HUES64 (cell line): ENCODE measurements around the gene ROPN1L.

ENCODE experiments used
- H3K27ac ChIP-seq: 2 replicates; pipeline ENCODE4 v1.7.0; 2013; ENCODE audit warnings: low read depth, low read length, inconsistent platforms
- H3K27me3 ChIP-seq: 2 replicates; pipeline ENCODE4 v1.6.1; 2013; ENCODE audit warnings: mild to moderate bottlenecking, low read length; ENCODE audit not compliant: insufficient read depth
- H3K36me3 ChIP-seq: 2 replicates; pipeline ENCODE4 v1.6.1; 2013; ENCODE audit warnings: mild to moderate bottlenecking, low read length; ENCODE audit not compliant: insufficient read depth
- H3K4me1 ChIP-seq: 2 replicates; pipeline ENCODE4 v1.6.1; 2013; ENCODE audit warnings: mild to moderate bottlenecking, low read length, moderate library complexity; ENCODE audit not compliant: insufficient read depth
- H3K4me3 ChIP-seq: 2 replicates; pipeline ENCODE4 v1.5.1; 2013; ENCODE audit warnings: mild to moderate bottlenecking, low read length, moderate library complexity
- H3K9ac ChIP-seq: 2 replicates; pipeline ENCODE4 v1.6.1; 2013; ENCODE audit warnings: mild to moderate bottlenecking, low read depth, low read length
- H3K9me3 ChIP-seq: 2 replicates; pipeline ENCODE4 v1.6.1; 2013; ENCODE audit warnings: low read depth, low read length; ENCODE audit not compliant: insufficient read depth
- WGBS: fragments of 150-250, 120-280 bp; methylation state at CpG from one replicate; pipeline ENCODE4 v1.1.7; 2013; ENCODE audit warnings: missing lambda C conversion rate; 5-methylcytosine and 5-hydroxymethylcytosine counted together

Gene ROPN1L

GRCh38 chr5:10469253-10470050 lies 27.8 kb downstream of the ROPN1L start:
- 92% methylated on average over 7 of the region's 8 CpGs for WGBS
- Histone ChIP-seq H3K9ac (no peak overlapping the region), H3K9me3 (no peaks in the 10 kb centered on the region), H3K4me3 (no peak overlapping the region), H3K27ac (no peak overlapping the region), H3K27me3 (no peaks in the 10 kb centered on the region), H3K36me3 (no peaks in the 10 kb centered on the region), H3K4me1 (peaks cover 16% of the 10 kb centered on the region)

- 93% methylated on average over 10 of the region's 10 CpGs for WGBS
- no peaks in the 10 kb centered on the region for H3K27me3 ChIP-seq
- no peaks in the 10 kb centered on the region for H3K36me3 ChIP-seq
- H3K9ac ChIP-seq, result no peak overlapping the region
- H3K9me3 ChIP-seq, result 0 out of 2 replicates have a peak, but pooled peaks cover 2% of the 10 kb centered on the region
- no peak overlapping the region for H3K27ac ChIP-seq
- H3K4me3 ChIP-seq, result no peak overlapping the region
- peaks cover 16% of the 10 kb centered on the region for H3K4me1 ChIP-seq
These were observed 29.0 kb downstream of the ROPN1L start for GRCh38 chr5:10470669-10471068.

- WGBS, result 95% methylated on average over 5 of the region's 6 CpGs
- peaks cover 16% of the 10 kb centered on the region for H3K4me1 ChIP-seq
- H3K27me3 ChIP-seq, result no peaks in the 10 kb centered on the region
These were observed 30.0 kb downstream of the ROPN1L start for GRCh38 chr5:10471677-10472076.

DNA sequence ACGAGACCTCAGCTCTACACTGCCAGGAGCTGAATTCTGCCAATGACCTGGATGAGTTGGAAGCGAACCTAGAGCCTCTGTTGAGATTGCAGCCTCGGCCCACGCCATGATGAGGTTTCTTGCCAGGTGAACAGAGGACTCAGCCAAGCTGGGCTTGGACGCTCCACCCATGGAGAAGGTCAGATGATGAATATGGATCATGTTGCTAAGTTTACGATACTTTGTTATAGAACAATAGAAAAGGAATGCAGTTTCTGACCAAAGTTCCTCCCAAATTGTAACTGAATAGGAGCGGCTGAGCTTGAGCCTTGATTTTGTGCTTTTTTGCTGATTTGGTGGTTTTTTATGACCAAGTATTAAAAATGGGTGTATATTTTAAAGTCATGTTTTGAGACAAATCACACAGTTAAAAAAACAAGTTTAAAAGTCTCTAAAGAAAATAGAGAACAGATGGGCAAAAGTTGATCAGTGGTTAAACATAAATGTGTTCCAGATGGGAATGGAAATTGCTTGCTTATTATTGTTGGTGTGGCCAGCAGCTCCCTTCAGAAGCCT lies 32.9 kb downstream of the ROPN1L start:
- H3K27ac ChIP-seq, result no peak overlapping the region
- no peaks in the 10 kb centered on the region for H3K27me3 ChIP-seq
- H3K9ac ChIP-seq, result no peak overlapping the region
- WGBS, result 92% methylated on average over 7 of the region's 7 CpGs
- H3K4me3 ChIP-seq, result no peak overlapping the region
- H3K36me3 ChIP-seq, result no peaks in the 10 kb centered on the region
- H3K9me3 ChIP-seq, result 0 out of 2 replicates have a peak, but pooled peaks cover 5% of the 10 kb centered on the region
- H3K4me1 ChIP-seq, result peaks cover 6% of the 10 kb centered on the region; the same call in 1 of the 2 replicates

More at GRCh38 chr5:10471677-10472076, 30.0 kb downstream of the ROPN1L start:
- 0 out of 2 replicates have a peak, but pooled peaks cover 5% of the 10 kb centered on the region for H3K9me3 ChIP-seq
- no peak overlapping the region for H3K9ac ChIP-seq
- H3K36me3 ChIP-seq, result no peaks in the 10 kb centered on the region
- no peak overlapping the region for H3K27ac ChIP-seq
- H3K4me3 ChIP-seq, result no peak overlapping the region

DNA sequence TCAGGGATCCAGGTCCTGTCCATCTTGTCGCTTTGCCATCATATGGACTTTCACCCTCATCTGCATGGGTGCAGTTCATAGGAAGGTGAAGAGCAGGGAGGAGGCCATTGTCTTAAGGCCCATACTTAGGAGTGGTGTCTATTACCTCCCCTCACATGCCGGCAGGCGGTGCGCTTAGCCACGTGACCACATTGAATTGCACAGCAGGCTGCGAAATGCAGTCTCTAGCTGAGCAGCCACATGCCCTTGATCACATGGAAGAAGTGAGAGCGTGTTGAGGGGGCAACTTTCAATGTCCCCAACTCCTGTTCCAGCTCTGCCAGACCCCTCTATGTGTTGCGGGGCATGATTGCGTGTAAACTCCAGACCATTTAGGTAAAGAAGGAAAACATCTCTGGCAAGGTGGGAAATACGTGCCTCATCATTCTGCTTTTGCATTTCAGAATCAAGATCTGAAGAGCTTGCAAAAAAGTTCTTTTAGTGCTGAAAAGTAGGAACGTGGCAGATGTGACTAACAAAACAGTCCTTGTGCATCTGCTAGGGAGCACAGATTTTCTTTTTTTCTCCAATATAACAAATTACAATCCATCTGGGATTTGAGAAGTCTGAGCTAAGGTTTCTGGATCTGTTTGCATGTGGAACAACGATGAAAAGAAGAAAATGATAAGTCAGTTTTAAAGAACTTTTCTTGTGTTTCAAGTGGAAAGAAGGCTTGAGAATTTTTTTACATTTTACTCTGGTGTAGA lies 34.4 kb downstream of the ROPN1L start:
- H3K9ac ChIP-seq, result no peak overlapping the region
- peaks cover 12% of the 10 kb centered on the region for H3K4me1 ChIP-seq
- 0 out of 2 replicates have a peak, but pooled peaks cover 5% of the 10 kb centered on the region for H3K9me3 ChIP-seq
- no peaks in the 10 kb centered on the region for H3K27me3 ChIP-seq
- H3K27ac ChIP-seq, result no peak overlapping the region
- WGBS, result 91% methylated on average over 12 of the region's 12 CpGs
- no peaks in the 10 kb centered on the region for H3K36me3 ChIP-seq
- H3K4me3 ChIP-seq, result no peak overlapping the region

GRCh38 chr5:10476878-10477277 lies 35.2 kb downstream of the ROPN1L start:
- Histone ChIP-seq H3K4me3 (no peak overlapping the region), H3K9ac (no peak overlapping the region), H3K27ac (no peak overlapping the region), H3K27me3 (no peaks in the 10 kb centered on the region), H3K36me3 (no peaks in the 10 kb centered on the region), H3K4me1 (peaks cover 19% of the 10 kb centered on the region), H3K9me3 (0 out of 2 replicates have a peak, but pooled peaks cover 5% of the 10 kb centered on the region)
- WGBS, result 97% methylated on average over 3 of the region's 3 CpGs

GRCh38 chr5:10477943-10478342 lies 36.3 kb downstream of the ROPN1L start:
- Histone ChIP-seq H3K36me3 (no peaks in the 10 kb centered on the region), H3K4me1 (peaks cover 19% of the 10 kb centered on the region), H3K27me3 (peaks cover under 1% of the 10 kb centered on the region; the same call in 1 of the 2 replicates), H3K9ac (no peak overlapping the region), H3K4me3 (no peak overlapping the region), H3K27ac (no peak overlapping the region), H3K9me3 (0 out of 2 replicates have a peak, but pooled peaks cover 5% of the 10 kb centered on the region)
- 93% methylated on average over 6 of the region's 6 CpGs for WGBS

- WGBS, result 77% methylated on average over 5 of the region's 5 CpGs
- Histone ChIP-seq H3K9ac (no peak overlapping the region), H3K36me3 (no peaks in the 10 kb centered on the region), H3K9me3 (0 out of 2 replicates have a peak, but pooled peaks cover 5% of the 10 kb centered on the region), H3K4me1 (peaks cover 19% of the 10 kb centered on the region), H3K27me3 (peaks cover 5% of the 10 kb centered on the region; the same call in 1 of the 2 replicates), H3K27ac (no peak overlapping the region), H3K4me3 (no peak overlapping the region)
These were observed 36.8 kb downstream of the ROPN1L start for GRCh38 chr5:10478436-10478835.

DNA sequence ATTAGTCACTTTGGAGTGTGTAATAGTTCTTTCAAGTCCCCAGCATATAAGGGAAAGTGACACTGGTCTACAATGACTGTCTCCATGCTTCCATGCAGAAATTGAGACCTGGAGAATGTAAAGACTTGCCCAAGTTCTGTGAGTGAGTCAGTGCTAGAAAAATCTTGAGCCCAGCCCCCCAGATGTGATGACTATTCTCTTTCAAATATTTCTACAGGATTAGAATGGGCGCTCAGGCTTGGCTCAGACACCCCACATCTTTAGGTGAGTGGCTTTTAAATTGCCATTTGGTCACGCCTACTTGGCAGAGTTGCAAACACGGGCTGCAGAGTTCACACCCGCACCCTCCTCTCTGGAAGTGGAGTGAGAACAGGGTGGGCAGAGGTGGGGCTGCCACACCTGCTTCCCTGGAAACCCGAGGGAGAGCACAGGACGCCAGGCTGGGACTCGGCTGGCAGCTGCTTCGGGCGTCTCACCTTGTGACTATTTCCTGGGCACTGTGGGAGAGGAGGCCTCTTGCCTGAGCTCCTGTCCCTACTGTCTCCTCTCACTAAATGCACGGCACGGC lies 37.6 kb downstream of the ROPN1L start:
- Histone ChIP-seq H3K4me1 (peaks cover 19% of the 10 kb centered on the region), H3K27me3 (peaks cover 5% of the 10 kb centered on the region; the same call in 1 of the 2 replicates), H3K9me3 (0 out of 2 replicates have a peak, but pooled peaks cover 5% of the 10 kb centered on the region), H3K9ac (no peak overlapping the region), H3K36me3 (no peaks in the 10 kb centered on the region), H3K27ac (no peak overlapping the region), H3K4me3 (no peak overlapping the region)
- WGBS, result 70% methylated on average over 11 of the region's 11 CpGs

- Histone ChIP-seq H3K27ac (no peak overlapping the region), H3K9me3 (0 out of 2 replicates have a peak, but pooled peaks cover 5% of the 10 kb centered on the region), H3K27me3 (peaks cover 5% of the 10 kb centered on the region; the same call in 1 of the 2 replicates), H3K4me3 (no peak overlapping the region), H3K36me3 (no peaks in the 10 kb centered on the region), H3K4me1 (peaks cover 19% of the 10 kb centered on the region), H3K9ac (no peak overlapping the region)
- WGBS, result 83% methylated on average over 12 of the region's 12 CpGs
These were observed 38.7 kb downstream of the ROPN1L start for GRCh38 chr5:10480237-10480985.
